Mesenchymal stem cell (in vitro differentiated cells and primary cell): Measurements from ENCODE around the gene TTC33.
A peak's percentile ranks its signal among the peaks of the same experiment; 100 is the strongest.
"Not testable (repeated sequence)": the region's sequence is repeated elsewhere in the genome, so short reads cannot be mapped to it uniquely, and the experiment has no call there.

Experiments used
- DNase-seq: peaks from one replicate; pipeline ENCODE4 v3.0.0-alpha.2; 2013
- H2AFZ ChIP-seq: one replicate; pipeline ENCODE4 v1.6.1; 2013; ENCODE audit warnings: low read depth, mild to moderate bottlenecking, control low read depth, inconsistent platforms, low read length, moderate library complexity
- H2AK5ac ChIP-seq: 2 replicates; pipeline ENCODE4 v1.6.1; 2013; ENCODE audit warnings: low read length, moderate library complexity, mild to moderate bottlenecking, inconsistent platforms; ENCODE audit not compliant: severe bottlenecking
- H2BK120ac ChIP-seq: one replicate; pipeline ENCODE4 v1.6.1; 2013; ENCODE audit warnings: low read depth, mild to moderate bottlenecking, inconsistent platforms, low read length, moderate library complexity
- H2BK12ac ChIP-seq, 2 experiments: one replicate each; pipeline ENCODE4 v1.6.1; 2013; ENCODE audit warnings: inconsistent platforms in 2 of 2, low read length in 2 of 2, mild to moderate bottlenecking in 2 of 2, moderate library complexity in 2 of 2, control low read depth in 1 of 2
- H2BK15ac ChIP-seq: one replicate; pipeline ENCODE4 v1.6.1; 2013; ENCODE audit warnings: mild to moderate bottlenecking, low read depth, inconsistent platforms; ENCODE audit not compliant: poor library complexity, severe bottlenecking
- H2BK5ac ChIP-seq: 2 replicates; pipeline ENCODE4 v1.6.1; 2013; ENCODE audit warnings: low read depth, mild to moderate bottlenecking, low read length, control low read depth, inconsistent platforms; ENCODE audit not compliant: poor library complexity, severe bottlenecking
- H3K14ac ChIP-seq, 2 experiments: one replicate each; pipeline ENCODE4 v1.6.1; 2013; ENCODE audit warnings: inconsistent platforms in 2 of 2, low read length in 2 of 2, control low read depth in 1 of 2, mild to moderate bottlenecking in 1 of 2, moderate library complexity in 1 of 2
- H3K18ac ChIP-seq, 2 experiments: one replicate each; pipeline ENCODE4 v1.6.1; 2013; ENCODE audit warnings: inconsistent platforms in 2 of 2, low read length in 2 of 2, control low read depth in 1 of 2, low read depth in 1 of 2, mild to moderate bottlenecking in 1 of 2
- H3K23ac ChIP-seq, 2 experiments: one replicate each; pipeline ENCODE4 v1.6.1; 2013; ENCODE audit warnings: inconsistent platforms in 2 of 2, low read length in 2 of 2, mild to moderate bottlenecking in 2 of 2, moderate library complexity in 2 of 2, control low read depth in 1 of 2
- H3K27ac ChIP-seq: 2 replicates; pipeline ENCODE4 v1.5.1; 2013; ENCODE audit warnings: mild to moderate bottlenecking, moderate library complexity, low read length, control low read depth, inconsistent platforms; ENCODE audit not compliant: poor library complexity, severe bottlenecking
- H3K27me3 ChIP-seq, 2 experiments: 2 replicates each; pipeline versions ENCODE4 v1.6.1 to v1.7.0; 2013; ENCODE audit warnings: low read length in 2 of 2, mild to moderate bottlenecking in 2 of 2, moderate library complexity in 2 of 2, control low read depth in 1 of 2, inconsistent platforms in 1 of 2; ENCODE audit not compliant: control insufficient read depth in 1 of 2, insufficient read depth in 1 of 2
- H3K36me3 ChIP-seq, 2 experiments: 2 replicates each; pipeline versions ENCODE4 v1.6.1 to v1.7.0; 2013; ENCODE audit warnings: low read length in 2 of 2, control low read depth in 1 of 2, inconsistent platforms in 1 of 2, low read depth in 1 of 2, mild to moderate bottlenecking in 1 of 2; ENCODE audit not compliant: insufficient read depth in 2 of 2, control insufficient read depth in 1 of 2
- H3K4ac ChIP-seq, 2 experiments: one replicate each; pipeline ENCODE4 v1.6.1; 2013; ENCODE audit warnings: inconsistent platforms in 2 of 2, low read length in 2 of 2, mild to moderate bottlenecking in 2 of 2, moderate library complexity in 2 of 2, control low read depth in 1 of 2, low read depth in 1 of 2
- H3K4me1 ChIP-seq: 2 replicates; pipeline ENCODE4 v1.6.1; 2013; ENCODE audit warnings: low read depth, low read length, control low read depth; ENCODE audit not compliant: control insufficient read depth, insufficient read depth
- H3K4me2 ChIP-seq: 2 replicates; pipeline ENCODE4 v1.6.1; 2013; ENCODE audit warnings: low read length, mild to moderate bottlenecking, inconsistent platforms; ENCODE audit not compliant: poor library complexity, severe bottlenecking
- H3K4me3 ChIP-seq, 2 experiments: 2 replicates each; pipeline versions ENCODE4 v1.5.1 to v1.7.0; 2013; ENCODE audit warnings: low read length in 2 of 2, mild to moderate bottlenecking in 2 of 2, control low read depth in 1 of 2, low read depth in 1 of 2; ENCODE audit not compliant: insufficient read depth in 1 of 2
- H3K79me1 ChIP-seq: replicated peaks from 2 replicates; pipeline ENCODE4 v1.6.1; 2013; ENCODE audit warnings: mild to moderate bottlenecking, control low read depth, low read length, inconsistent platforms; ENCODE audit not compliant: poor library complexity, severe bottlenecking
- H3K9ac ChIP-seq: 2 replicates; pipeline ENCODE4 v1.7.0; 2013; ENCODE audit warnings: mild to moderate bottlenecking, low read length, moderate library complexity
- H3K9me3 ChIP-seq: 2 replicates; pipeline ENCODE4 v1.7.0; 2013; ENCODE audit warnings: mild to moderate bottlenecking, low read length; ENCODE audit not compliant: control insufficient read depth
- H4K8ac ChIP-seq: one replicate; pipeline ENCODE4 v1.6.1; 2013; ENCODE audit warnings: inconsistent platforms, mild to moderate bottlenecking, low read length, moderate library complexity
- H4K91ac ChIP-seq: one replicate; pipeline ENCODE4 v1.6.1; 2013; ENCODE audit warnings: mild to moderate bottlenecking, low read length, inconsistent platforms
- WGBS: methylation state at CpG from one replicate; pipeline ENCODE4 v1.1.7; 2013; ENCODE audit warnings: mixed read lengths; 5-methylcytosine and 5-hydroxymethylcytosine counted together

The TTC33 gene

DNA sequence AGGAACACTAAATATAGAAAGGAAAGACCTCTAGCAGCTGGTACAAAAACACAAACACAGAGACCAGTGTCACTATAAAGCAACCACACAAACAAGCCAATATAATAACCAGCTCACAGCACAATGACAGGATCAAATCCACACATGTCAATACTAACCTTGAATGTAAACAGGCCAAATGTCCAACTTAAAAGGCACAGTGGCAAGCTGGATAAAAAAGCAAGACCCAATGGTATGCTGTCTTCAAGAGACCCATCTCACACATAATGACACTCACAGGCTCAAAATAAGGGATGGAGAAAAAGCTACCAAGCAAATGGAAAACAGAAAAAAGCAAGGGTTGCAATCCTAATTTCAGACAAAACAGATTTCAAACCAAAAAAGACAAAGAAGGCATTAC lies 53.7 kb downstream of the TTC33 start:
- not testable (repeated sequence) for H3K4me1 ChIP-seq, DNase-seq, H3K4me2 ChIP-seq, H3K4ac ChIP-seq, H2BK5ac ChIP-seq, H2BK15ac ChIP-seq, H3K4me3 ChIP-seq, H2AFZ ChIP-seq, H2AK5ac ChIP-seq, H3K27ac ChIP-seq, H2BK12ac ChIP-seq, H3K79me1 ChIP-seq, H2BK120ac ChIP-seq, H3K36me3 ChIP-seq, H4K91ac ChIP-seq, H3K23ac ChIP-seq, H4K8ac ChIP-seq, H3K9ac ChIP-seq, H3K27me3 ChIP-seq, H3K18ac ChIP-seq, H3K14ac ChIP-seq
- peaks cover 19% of the 10 kb centered on the region for H3K9me3 ChIP-seq

DNA sequence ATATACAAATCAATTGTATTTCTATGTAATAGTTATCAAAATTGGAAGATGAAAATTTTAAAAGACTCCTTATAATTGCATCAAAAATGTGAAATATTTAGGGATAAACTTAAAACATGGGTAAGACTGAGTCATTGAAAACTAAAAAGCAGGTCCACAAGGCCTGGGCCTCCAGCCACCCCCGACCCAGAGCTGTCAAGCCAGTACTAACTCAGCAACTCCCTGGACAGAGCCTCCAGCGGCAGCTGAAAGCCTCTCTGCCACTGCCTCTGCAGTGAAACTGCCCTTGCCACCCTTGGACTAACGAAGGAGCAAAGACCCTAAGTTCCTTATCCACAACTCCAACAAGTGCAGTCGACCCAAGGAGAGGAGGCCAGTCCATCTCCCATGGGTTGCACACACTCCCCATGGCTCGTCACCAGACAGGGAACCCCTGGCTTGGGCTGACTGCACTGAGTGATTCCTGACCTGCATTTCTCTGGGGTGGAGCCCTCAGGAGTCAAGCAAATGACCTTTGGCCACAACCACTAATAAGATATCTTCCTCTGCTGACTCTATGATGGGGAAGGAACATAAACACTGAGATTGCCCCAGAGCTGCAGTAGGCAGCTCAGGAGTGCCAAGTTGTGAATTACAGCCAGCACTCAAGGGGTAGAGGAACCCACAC lies 55.5 kb downstream of the TTC33 start:
- no peak overlapping the region for H2BK120ac ChIP-seq
- H3K23ac ChIP-seq = no peak overlapping the region
- H3K27ac ChIP-seq = no peak overlapping the region
- no peak overlapping the region for H2AFZ ChIP-seq
- H4K8ac ChIP-seq = no peak overlapping the region
- H4K91ac ChIP-seq = no peak overlapping the region
- 88% methylated on average over 5 of the region's 5 CpGs for WGBS
- H3K9me3 ChIP-seq = peaks cover 15% of the 10 kb centered on the region
- no peak for DNase-seq
- H3K79me1 ChIP-seq = peaks cover 6% of the 10 kb centered on the region
- H3K4ac ChIP-seq = no peak overlapping the region
- H3K27me3 ChIP-seq = no peaks in the 10 kb centered on the region
- H2BK15ac ChIP-seq = no peak overlapping the region
- no peak overlapping the region for H2BK12ac ChIP-seq
- no peak overlapping the region for H3K4me2 ChIP-seq
- H2BK5ac ChIP-seq = no peak overlapping the region
- H2AK5ac ChIP-seq = no peak overlapping the region
- H3K36me3 ChIP-seq = no peaks in the 10 kb centered on the region
- H3K4me3 ChIP-seq = no peak overlapping the region
- H3K4me1 ChIP-seq = no peaks in the 10 kb centered on the region
- no peak overlapping the region for H3K9ac ChIP-seq
- H3K14ac ChIP-seq = no peak overlapping the region
- peak overlapping the region in 1 of 2 experiments; percentile 1 for H3K18ac ChIP-seq

DNA sequence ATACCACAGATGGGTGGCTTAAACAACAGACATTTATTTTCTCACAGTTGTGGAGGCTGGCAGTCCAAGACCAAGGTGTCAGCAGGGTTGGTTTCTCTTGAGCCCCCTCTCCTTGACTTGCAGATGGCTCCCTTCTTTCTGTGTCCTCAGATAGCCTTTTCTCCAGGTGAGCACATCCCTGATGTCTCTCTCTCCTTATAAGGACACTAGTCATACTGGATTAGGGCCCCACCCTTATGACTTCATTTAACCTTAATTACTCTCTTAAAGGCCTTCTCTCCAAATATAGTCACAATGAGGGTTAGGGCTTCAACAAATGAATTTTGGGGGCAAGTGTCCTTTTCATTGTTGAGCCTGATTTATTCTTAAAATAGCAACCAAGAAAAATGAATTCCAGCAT lies 61.3 kb downstream of the TTC33 start:
- no peak overlapping the region for H2AK5ac ChIP-seq
- H4K8ac ChIP-seq = no peak overlapping the region
- no peak overlapping the region for H4K91ac ChIP-seq
- H2BK120ac ChIP-seq = no peak overlapping the region
- DNase-seq = no peak
- no peak overlapping the region for H3K4me3 ChIP-seq
- no peak overlapping the region for H3K18ac ChIP-seq
- no peak overlapping the region for H3K23ac ChIP-seq
- peaks cover 14 to 15% of the 10 kb centered on the region in 2 experiments for H3K36me3 ChIP-seq
- no peak overlapping the region for H2BK12ac ChIP-seq
- no peak overlapping the region for H3K14ac ChIP-seq
- H3K79me1 ChIP-seq = peaks cover 10% of the 10 kb centered on the region
- no peak overlapping the region for H2BK5ac ChIP-seq
- no peak overlapping the region for H3K9ac ChIP-seq
- no peak overlapping the region for H2AFZ ChIP-seq
- no peak overlapping the region for H3K27ac ChIP-seq
- no peaks in the 10 kb centered on the region for H3K9me3 ChIP-seq
- H2BK15ac ChIP-seq = no peak overlapping the region
- peaks cover 2% of the 10 kb centered on the region for H3K4me1 ChIP-seq
- no peak overlapping the region for H3K4ac ChIP-seq
- no peaks in the 10 kb centered on the region for H3K27me3 ChIP-seq
- H3K4me2 ChIP-seq = no peak overlapping the region

DNA sequence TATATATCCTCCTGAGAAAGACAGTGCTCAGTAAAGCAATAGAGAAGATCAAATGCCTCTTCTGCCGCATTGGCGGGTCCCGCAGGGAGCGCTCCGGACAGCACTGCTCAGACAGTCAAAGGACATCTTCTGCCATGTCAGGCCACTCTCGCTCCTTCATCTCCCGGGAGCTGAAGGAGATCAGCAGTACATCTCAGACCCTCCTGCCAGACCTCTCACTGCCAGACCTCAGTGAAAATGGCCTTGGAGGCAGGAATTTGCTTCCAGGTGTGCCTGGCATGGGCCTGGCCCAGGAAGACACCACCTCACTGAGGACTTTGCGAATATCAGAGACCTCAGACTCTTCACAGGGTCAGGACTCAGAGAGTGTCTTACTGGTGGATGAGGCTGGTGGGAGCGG lies 63.9 kb downstream of the TTC33 start:
- Histone ChIP-seq H3K27ac (no peak overlapping the region), H2AK5ac (no peak overlapping the region), H3K23ac (no peak overlapping the region), H3K27me3 (no peaks in the 10 kb centered on the region), H2BK15ac (no peak overlapping the region), H2BK12ac (no peak overlapping the region), H3K14ac (no peak overlapping the region), H4K8ac (no peak overlapping the region), H3K79me1 (peaks cover 10% of the 10 kb centered on the region), H3K18ac (no peak overlapping the region), H3K9me3 (no peaks in the 10 kb centered on the region), H3K36me3 (peaks cover 14 to 15% of the 10 kb centered on the region in 2 experiments), H3K4ac (no peak overlapping the region), H2BK5ac (no peak overlapping the region), H2BK120ac (no peak overlapping the region), H3K4me2 (no peak overlapping the region), H3K4me3 (no peak overlapping the region), H2AFZ (no peak overlapping the region), H4K91ac (no peak overlapping the region), H3K4me1 (peaks cover 2% of the 10 kb centered on the region), H3K9ac (no peak overlapping the region)
- no peak for DNase-seq
- 98% methylated on average over 9 of the region's 9 CpGs for WGBS
